WTC11 (cell line): ENCODE data around the gene ETV2. TPM values are rescaled to one million over a fixed set of nuclear protein-coding genes. Genes with fewer than 3 reads are reported as not detected.

ENCODE experiments used
- ATAC-seq: fragments of 200-7000 bp; cut with Tn5 transposase; 2 replicates; pipeline ENCODE4 v1.10.0; 2021; ENCODE audit warnings: mild to moderate bottlenecking, moderate library complexity
- CTCF ChIA-PET: fragments of 300-600 bp; sonication (Branson Sonifier 250); formaldehyde crosslinking; loops from one replicate; lab custom pipeline; 2021; ENCODE audit warnings: antibody characterized with exemption; lab: Charles Lee
- POLR2A ChIA-PET: fragments of 350-600 bp; sonication (Branson Sonifier 250); formaldehyde crosslinking; loops from one replicate; lab custom pipeline; 2021; ENCODE audit warnings: antibody characterized with exemption; lab: Charles Lee
- DNase-seq: peaks from one replicate; pipeline ENCODE4 v3.0.0; 2021; ENCODE audit warnings: low spot score
- H3K27ac Mint-ChIP-seq: 2 replicates; pipeline ENCODE4 v1.8.0; 2021; ENCODE audit warnings: mixed read lengths
- H3K27me3 Mint-ChIP-seq: 2 replicates; pipeline ENCODE4 v1.8.0; 2021; ENCODE audit warnings: low read depth, mild to moderate bottlenecking, moderate library complexity, mixed read lengths
- H3K36me3 Mint-ChIP-seq: 2 replicates; pipeline ENCODE4 v1.8.0; 2021; ENCODE audit warnings: mixed read lengths
- H3K4me1 Mint-ChIP-seq: 2 replicates; pipeline ENCODE4 v1.8.0; 2022; ENCODE audit warnings: mixed read lengths
- H3K4me3 Mint-ChIP-seq: 2 replicates; pipeline ENCODE4 v1.8.0; 2021; ENCODE audit warnings: mild to moderate bottlenecking, moderate library complexity, mixed read lengths
- H3K9me3 Mint-ChIP-seq: 2 replicates; pipeline ENCODE4 v1.8.0; 2021; ENCODE audit warnings: mixed read lengths
- ELF4 ChIP-seq: sonication (generic); formaldehyde crosslinking; IDR thresholded peaks from 2 replicates; pipeline ENCODE4 v1.8.1; 2022; ENCODE audit warnings: low read depth, mild to moderate bottlenecking, moderate library complexity, missing genetic modification reagents
- IRF2 ChIP-seq: sonication (generic); formaldehyde crosslinking; IDR thresholded peaks from 2 replicates; pipeline ENCODE4 v1.8.0; 2022; ENCODE audit warnings: low read depth, missing genetic modification reagents, borderline replicate concordance
- MXD4 ChIP-seq: fragments of 250-450 bp; sonication (Bioruptor Pico); IDR thresholded peaks from 2 replicates; pipeline ENCODE4 v1.8.0; 2021; ENCODE audit warnings: mild to moderate bottlenecking, moderate library complexity, borderline replicate concordance
- OVOL2 ChIP-seq: fragments of 250-450 bp; sonication (Bioruptor Pico); IDR thresholded peaks from 2 replicates; pipeline ENCODE4 v1.9.0; 2021; ENCODE audit warnings: mild to moderate bottlenecking, borderline replicate concordance
- TP53 ChIP-seq: sonication (generic); formaldehyde crosslinking; IDR thresholded peaks from 2 replicates; pipeline ENCODE4 v1.8.1; 2023; ENCODE audit warnings: mild to moderate bottlenecking, missing genetic modification reagents
- ZNF317 ChIP-seq: sonication (generic); formaldehyde crosslinking; IDR thresholded peaks from 2 replicates; pipeline ENCODE4 v1.8.1; 2023; ENCODE audit warnings: low read depth, mild to moderate bottlenecking, moderate library complexity, missing genetic modification reagents, borderline replicate concordance
- total RNA-seq: library from RNA; stranded (reverse); gene quantifications from 3 replicates; pipeline ENCODE4 v1.2.3, GENCODE V29; 2021
- TF ChIP-seq, protein P1 (sequence below): sonication (generic); formaldehyde crosslinking; IDR thresholded peaks from 2 replicates; pipeline ENCODE4 v1.8.1; 2023; ENCODE audit warnings: mild to moderate bottlenecking, missing genetic modification reagents
- TF ChIP-seq, protein P2 (sequence below): sonication (generic); formaldehyde crosslinking; IDR thresholded peaks from 2 replicates; pipeline ENCODE4 v1.8.1; 2022; ENCODE audit warnings: mild to moderate bottlenecking, missing genetic modification reagents, moderate library complexity, borderline replicate concordance
- TF ChIP-seq, protein P3 (sequence below): fragments of 250-450 bp; sonication (Bioruptor Pico); IDR thresholded peaks from 2 replicates; pipeline ENCODE4 v1.9.0; 2021; ENCODE audit warnings: mild to moderate bottlenecking
- TF ChIP-seq, protein P4 (sequence below): fragments of 250-450 bp; sonication (Bioruptor Pico); IDR thresholded peaks from 2 replicates; pipeline ENCODE4 v1.9.0; 2021; ENCODE audit warnings: moderate library complexity, mild to moderate bottlenecking, inconsistent platforms, borderline replicate concordance
- TF ChIP-seq, protein P5 (sequence below): sonication (generic); formaldehyde crosslinking; IDR thresholded peaks from 2 replicates; pipeline ENCODE4 v1.8.0; 2023; ENCODE audit warnings: missing genetic modification reagents
- TF ChIP-seq, protein P6 (sequence below): sonication (generic); formaldehyde crosslinking; IDR thresholded peaks from 2 replicates; pipeline ENCODE4 v1.8.0; 2022; ENCODE audit warnings: mild to moderate bottlenecking, missing genetic modification reagents
- TF ChIP-seq, protein P7 (sequence below): sonication (generic); formaldehyde crosslinking; IDR thresholded peaks from 2 replicates; pipeline ENCODE4 v1.8.1; 2022; ENCODE audit warnings: missing genetic modification reagents, borderline replicate concordance
- TF ChIP-seq, protein P8 (sequence below): sonication (generic); formaldehyde crosslinking; IDR thresholded peaks from 2 replicates; pipeline ENCODE4 v1.8.0; 2022; ENCODE audit warnings: mild to moderate bottlenecking, missing genetic modification reagents

The ETV2 gene
- total RNA-seq, 1 experiment from 2014 or later: 1.7 TPM

DNA sequence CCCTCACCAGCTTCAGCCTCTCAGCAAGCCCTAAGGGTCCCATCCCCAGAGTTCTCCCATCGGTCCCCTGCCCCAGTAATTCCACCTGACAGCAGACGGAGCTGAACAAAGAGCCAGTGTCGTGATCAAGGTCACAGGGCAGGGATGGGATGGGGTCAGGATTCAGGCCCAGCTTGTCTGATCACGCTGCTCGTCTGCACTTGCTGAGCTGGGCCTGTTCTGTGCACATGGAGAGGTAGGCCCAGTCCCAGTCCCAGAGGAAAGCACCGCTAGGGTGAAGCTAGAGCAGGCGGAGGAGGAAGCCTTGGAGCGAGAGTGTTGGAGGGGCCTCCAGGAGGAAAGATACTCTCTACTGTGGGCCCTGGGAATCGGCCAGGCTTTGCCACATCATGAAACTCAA lies 19.8 kb upstream of the ETV2 start (continued):
- TF ChIP-seq, protein P1, sequence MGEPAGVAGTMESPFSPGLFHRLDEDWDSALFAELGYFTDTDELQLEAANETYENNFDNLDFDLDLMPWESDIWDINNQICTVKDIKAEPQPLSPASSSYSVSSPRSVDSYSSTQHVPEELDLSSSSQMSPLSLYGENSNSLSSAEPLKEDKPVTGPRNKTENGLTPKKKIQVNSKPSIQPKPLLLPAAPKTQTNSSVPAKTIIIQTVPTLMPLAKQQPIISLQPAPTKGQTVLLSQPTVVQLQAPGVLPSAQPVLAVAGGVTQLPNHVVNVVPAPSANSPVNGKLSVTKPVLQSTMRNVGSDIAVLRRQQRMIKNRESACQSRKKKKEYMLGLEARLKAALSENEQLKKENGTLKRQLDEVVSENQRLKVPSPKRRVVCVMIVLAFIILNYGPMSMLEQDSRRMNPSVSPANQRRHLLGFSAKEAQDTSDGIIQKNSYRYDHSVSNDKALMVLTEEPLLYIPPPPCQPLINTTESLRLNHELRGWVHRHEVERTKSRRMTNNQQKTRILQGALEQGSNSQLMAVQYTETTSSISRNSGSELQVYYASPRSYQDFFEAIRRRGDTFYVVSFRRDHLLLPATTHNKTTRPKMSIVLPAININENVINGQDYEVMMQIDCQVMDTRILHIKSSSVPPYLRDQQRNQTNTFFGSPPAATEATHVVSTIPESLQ: no peak
- TF ChIP-seq, protein P2, sequence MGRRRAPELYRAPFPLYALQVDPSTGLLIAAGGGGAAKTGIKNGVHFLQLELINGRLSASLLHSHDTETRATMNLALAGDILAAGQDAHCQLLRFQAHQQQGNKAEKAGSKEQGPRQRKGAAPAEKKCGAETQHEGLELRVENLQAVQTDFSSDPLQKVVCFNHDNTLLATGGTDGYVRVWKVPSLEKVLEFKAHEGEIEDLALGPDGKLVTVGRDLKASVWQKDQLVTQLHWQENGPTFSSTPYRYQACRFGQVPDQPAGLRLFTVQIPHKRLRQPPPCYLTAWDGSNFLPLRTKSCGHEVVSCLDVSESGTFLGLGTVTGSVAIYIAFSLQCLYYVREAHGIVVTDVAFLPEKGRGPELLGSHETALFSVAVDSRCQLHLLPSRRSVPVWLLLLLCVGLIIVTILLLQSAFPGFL (CRISPR knock-in tag): no peak
- TF ChIP-seq, protein P3, sequence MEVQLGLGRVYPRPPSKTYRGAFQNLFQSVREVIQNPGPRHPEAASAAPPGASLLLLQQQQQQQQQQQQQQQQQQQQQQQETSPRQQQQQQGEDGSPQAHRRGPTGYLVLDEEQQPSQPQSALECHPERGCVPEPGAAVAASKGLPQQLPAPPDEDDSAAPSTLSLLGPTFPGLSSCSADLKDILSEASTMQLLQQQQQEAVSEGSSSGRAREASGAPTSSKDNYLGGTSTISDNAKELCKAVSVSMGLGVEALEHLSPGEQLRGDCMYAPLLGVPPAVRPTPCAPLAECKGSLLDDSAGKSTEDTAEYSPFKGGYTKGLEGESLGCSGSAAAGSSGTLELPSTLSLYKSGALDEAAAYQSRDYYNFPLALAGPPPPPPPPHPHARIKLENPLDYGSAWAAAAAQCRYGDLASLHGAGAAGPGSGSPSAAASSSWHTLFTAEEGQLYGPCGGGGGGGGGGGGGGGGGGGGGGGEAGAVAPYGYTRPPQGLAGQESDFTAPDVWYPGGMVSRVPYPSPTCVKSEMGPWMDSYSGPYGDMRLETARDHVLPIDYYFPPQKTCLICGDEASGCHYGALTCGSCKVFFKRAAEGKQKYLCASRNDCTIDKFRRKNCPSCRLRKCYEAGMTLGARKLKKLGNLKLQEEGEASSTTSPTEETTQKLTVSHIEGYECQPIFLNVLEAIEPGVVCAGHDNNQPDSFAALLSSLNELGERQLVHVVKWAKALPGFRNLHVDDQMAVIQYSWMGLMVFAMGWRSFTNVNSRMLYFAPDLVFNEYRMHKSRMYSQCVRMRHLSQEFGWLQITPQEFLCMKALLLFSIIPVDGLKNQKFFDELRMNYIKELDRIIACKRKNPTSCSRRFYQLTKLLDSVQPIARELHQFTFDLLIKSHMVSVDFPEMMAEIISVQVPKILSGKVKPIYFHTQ (CRISPR knock-in tag): no peak
- TF ChIP-seq, protein P4, sequence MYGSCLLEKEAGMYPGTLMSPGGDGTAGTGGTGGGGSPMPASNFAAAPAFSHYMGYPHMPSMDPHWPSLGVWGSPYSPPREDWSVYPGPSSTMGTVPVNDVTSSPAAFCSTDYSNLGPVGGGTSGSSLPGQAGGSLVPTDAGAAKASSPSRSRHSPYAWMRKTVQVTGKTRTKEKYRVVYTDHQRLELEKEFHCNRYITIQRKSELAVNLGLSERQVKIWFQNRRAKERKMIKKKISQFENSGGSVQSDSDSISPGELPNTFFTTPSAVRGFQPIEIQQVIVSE: no peak

DNA sequence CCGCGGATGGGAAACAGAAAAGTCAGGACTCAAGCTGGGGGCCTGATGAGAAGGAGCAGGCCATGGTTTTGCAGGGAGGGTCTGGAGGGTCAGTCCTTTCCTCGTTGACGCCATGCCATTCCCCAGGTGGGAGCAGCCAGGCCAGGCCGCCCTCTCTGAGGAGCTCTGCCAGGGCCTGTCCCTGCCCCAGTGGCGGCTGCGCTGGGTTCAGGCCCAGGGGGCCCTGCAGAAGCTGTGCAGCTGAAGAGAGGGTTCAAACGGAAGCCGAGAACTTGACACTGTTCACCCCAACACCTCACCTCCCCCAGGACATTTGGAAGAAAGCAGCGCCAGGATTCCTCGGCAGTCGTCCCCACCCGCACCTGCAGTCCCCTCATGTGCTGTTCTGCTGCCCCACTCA lies 18.8 kb upstream of the ETV2 start:
- CTCF ChIA-PET: interaction anchor here (1.2 kb wide), 1 partner anchor 74 kb away, joined by 3 read pairs; no protein-coding TSS in a partner anchor
- Mint-ChIP-seq H3K36me3 (no peaks in the 10 kb centered on the region; the same call in 1 of the 2 replicates), H3K27me3 (no peaks in the 10 kb centered on the region), H3K9me3 (no peaks in the 10 kb centered on the region), H3K4me3 (no peak overlapping the region), H3K4me1 (no peaks in the 10 kb centered on the region), H3K27ac (peak overlapping the region; percentile 21; the same call in 1 of the 2 replicates)
- POLR2A ChIA-PET: no interaction called here
- TF ChIP-seq, protein P5, sequence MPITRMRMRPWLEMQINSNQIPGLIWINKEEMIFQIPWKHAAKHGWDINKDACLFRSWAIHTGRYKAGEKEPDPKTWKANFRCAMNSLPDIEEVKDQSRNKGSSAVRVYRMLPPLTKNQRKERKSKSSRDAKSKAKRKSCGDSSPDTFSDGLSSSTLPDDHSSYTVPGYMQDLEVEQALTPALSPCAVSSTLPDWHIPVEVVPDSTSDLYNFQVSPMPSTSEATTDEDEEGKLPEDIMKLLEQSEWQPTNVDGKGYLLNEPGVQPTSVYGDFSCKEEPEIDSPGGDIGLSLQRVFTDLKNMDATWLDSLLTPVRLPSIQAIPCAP (CRISPR knock-in tag): no peak
- no peak for TF ChIP-seq IRF2 (CRISPR knock-in tag)
- no peak for TF ChIP-seq TP53 (CRISPR knock-in tag)
- TF ChIP-seq ZNF317 (CRISPR knock-in tag): no peak
- no peak for TF ChIP-seq MXD4 (CRISPR knock-in tag)
- no peak for TF ChIP-seq ELF4 (CRISPR knock-in tag)
- TF ChIP-seq, protein P6, sequence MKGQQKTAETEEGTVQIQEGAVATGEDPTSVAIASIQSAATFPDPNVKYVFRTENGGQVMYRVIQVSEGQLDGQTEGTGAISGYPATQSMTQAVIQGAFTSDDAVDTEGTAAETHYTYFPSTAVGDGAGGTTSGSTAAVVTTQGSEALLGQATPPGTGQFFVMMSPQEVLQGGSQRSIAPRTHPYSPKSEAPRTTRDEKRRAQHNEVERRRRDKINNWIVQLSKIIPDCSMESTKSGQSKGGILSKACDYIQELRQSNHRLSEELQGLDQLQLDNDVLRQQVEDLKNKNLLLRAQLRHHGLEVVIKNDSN (CRISPR knock-in tag): no peak
- TF ChIP-seq, protein P7, sequence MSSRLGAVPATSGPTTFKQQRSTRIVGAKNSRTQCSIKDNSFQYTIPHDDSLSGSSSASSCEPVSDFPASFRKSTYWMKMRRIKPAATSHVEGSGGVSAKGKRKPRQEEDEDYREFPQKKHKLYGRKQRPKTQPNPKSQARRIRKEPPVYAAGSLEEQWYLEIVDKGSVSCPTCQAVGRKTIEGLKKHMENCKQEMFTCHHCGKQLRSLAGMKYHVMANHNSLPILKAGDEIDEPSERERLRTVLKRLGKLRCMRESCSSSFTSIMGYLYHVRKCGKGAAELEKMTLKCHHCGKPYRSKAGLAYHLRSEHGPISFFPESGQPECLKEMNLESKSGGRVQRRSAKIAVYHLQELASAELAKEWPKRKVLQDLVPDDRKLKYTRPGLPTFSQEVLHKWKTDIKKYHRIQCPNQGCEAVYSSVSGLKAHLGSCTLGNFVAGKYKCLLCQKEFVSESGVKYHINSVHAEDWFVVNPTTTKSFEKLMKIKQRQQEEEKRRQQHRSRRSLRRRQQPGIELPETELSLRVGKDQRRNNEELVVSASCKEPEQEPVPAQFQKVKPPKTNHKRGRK (CRISPR knock-in tag): no peak
- TF ChIP-seq, protein P8, sequence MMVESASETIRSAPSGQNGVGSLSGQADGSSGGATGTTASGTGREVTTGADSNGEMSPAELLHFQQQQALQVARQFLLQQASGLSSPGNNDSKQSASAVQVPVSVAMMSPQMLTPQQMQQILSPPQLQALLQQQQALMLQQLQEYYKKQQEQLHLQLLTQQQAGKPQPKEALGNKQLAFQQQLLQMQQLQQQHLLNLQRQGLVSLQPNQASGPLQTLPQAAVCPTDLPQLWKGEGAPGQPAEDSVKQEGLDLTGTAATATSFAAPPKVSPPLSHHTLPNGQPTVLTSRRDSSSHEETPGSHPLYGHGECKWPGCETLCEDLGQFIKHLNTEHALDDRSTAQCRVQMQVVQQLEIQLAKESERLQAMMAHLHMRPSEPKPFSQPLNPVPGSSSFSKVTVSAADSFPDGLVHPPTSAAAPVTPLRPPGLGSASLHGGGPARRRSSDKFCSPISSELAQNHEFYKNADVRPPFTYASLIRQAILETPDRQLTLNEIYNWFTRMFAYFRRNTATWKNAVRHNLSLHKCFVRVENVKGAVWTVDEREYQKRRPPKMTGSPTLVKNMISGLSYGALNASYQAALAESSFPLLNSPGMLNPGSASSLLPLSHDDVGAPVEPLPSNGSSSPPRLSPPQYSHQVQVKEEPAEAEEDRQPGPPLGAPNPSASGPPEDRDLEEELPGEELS (CRISPR knock-in tag): no peak
- TF ChIP-seq OVOL2 (CRISPR knock-in tag): no peak
- DNase-seq: no peak
- ATAC-seq: no peak
